ENCODE results near the gene INPP4B. TPM values are rescaled to one million over a fixed set of nuclear protein-coding genes. Genes with fewer than 3 reads are reported as not detected.

The INPP4B gene
- polyA plus RNA-seq, 3 donors from 2014 or later = 0.81 to 6.3 (median 6.2) TPM

GRCh38 chr4:142416711-142417275 lies 429.3 kb downstream of the INPP4B start:
- Mint-ChIP-seq H3K27me3 (ENCODE audit: low read depth in 3 of 3) (peaks cover 0 to 2% (median 0%) of the 10 kb centered on the region in 3 donors), H3K4me3 (peak overlapping the region in 1 of 5 donors; percentile 1), H3K4me1 (no peaks in the 10 kb centered on the region), H3K36me3 (no peaks in the 10 kb centered on the region), H3K9me3 (peaks cover 0 to 4% (median 0%) of the 10 kb centered on the region in 6 donors), H3K27ac (no peak overlapping the region)
- DNase-seq = no peak

GRCh38 chr4:142416121-142416520 lies 430.0 kb downstream of the INPP4B start:
- Mint-ChIP-seq H3K27ac (no peak overlapping the region), H3K27me3 (ENCODE audit: low read depth in 3 of 3) (peaks cover 0 to 2% (median 0%) of the 10 kb centered on the region in 3 donors), H3K9me3 (peaks cover 0 to 4% (median 0%) of the 10 kb centered on the region in 6 donors), H3K4me3 (no peak overlapping the region), H3K36me3 (no peaks in the 10 kb centered on the region), H3K4me1 (no peaks in the 10 kb centered on the region)
- DNase-seq = no peak

- no peaks in the 10 kb centered on the region for H3K4me1 Mint-ChIP-seq
- no peaks in the 10 kb centered on the region for H3K36me3 Mint-ChIP-seq
- no peak overlapping the region for H3K27ac Mint-ChIP-seq
- no peak for DNase-seq
- no peak overlapping the region for H3K4me3 Mint-ChIP-seq
- H3K27me3 Mint-ChIP-seq (ENCODE audit: low read depth in 3 of 3) = peaks cover 0 to 2% (median 0%) of the 10 kb centered on the region in 3 donors
- peaks cover 0 to 4% (median 0%) of the 10 kb centered on the region in 6 donors for H3K9me3 Mint-ChIP-seq
These were observed 431.6 kb downstream of the INPP4B start for GRCh38 chr4:142414366-142414990.

- Mint-ChIP-seq H3K27ac (no peak overlapping the region), H3K4me3 (no peak overlapping the region), H3K4me1 (no peaks in the 10 kb centered on the region)
These were observed 432.6 kb downstream of the INPP4B start for GRCh38 chr4:142413485-142413884.

GRCh38 chr4:142411993-142412392 lies 434.1 kb downstream of the INPP4B start:
- no peak overlapping the region for H3K4me3 Mint-ChIP-seq
- H3K4me1 Mint-ChIP-seq = peaks cover 6 to 7% of the 10 kb centered on the region in 2 donors
- no peaks in the 10 kb centered on the region for H3K36me3 Mint-ChIP-seq
- no peak for DNase-seq
- peaks cover 0 to 5% (median 0%) of the 10 kb centered on the region in 6 donors for H3K9me3 Mint-ChIP-seq
- H3K27me3 Mint-ChIP-seq (ENCODE audit: low read depth in 3 of 3) = peaks cover 0 to 2% (median 0%) of the 10 kb centered on the region in 3 donors
- no peak overlapping the region for H3K27ac Mint-ChIP-seq

More at GRCh38 chr4:142413485-142413884, 432.6 kb downstream of the INPP4B start:
- peaks cover 0 to 4% (median 0%) of the 10 kb centered on the region in 6 donors for H3K9me3 Mint-ChIP-seq
- H3K36me3 Mint-ChIP-seq = no peaks in the 10 kb centered on the region
- no peak for DNase-seq
- H3K27me3 Mint-ChIP-seq (ENCODE audit: low read depth in 3 of 3) = peaks cover 0 to 2% (median 0%) of the 10 kb centered on the region in 3 donors

- Mint-ChIP-seq H3K4me1 (peaks cover 24 to 37% of the 10 kb centered on the region in 2 donors), H3K27ac (no peak overlapping the region), H3K4me3 (no peak overlapping the region), H3K36me3 (no peaks in the 10 kb centered on the region), H3K27me3 (ENCODE audit: low read depth in 3 of 3) (peaks cover 0 to 3% (median 0%) of the 10 kb centered on the region in 3 donors), H3K9me3 (peaks cover 0 to 5% (median 0%) of the 10 kb centered on the region in 6 donors)
- no peak for DNase-seq
These were observed 438.1 kb downstream of the INPP4B start for GRCh38 chr4:142408003-142408441.

GRCh38 chr4:142407596-142407995 lies 438.5 kb downstream of the INPP4B start:
- peaks cover 0 to 5% (median 0%) of the 10 kb centered on the region in 6 donors for H3K9me3 Mint-ChIP-seq
- H3K4me1 Mint-ChIP-seq = peaks cover 25 to 38% of the 10 kb centered on the region in 2 donors
- H3K4me3 Mint-ChIP-seq = peak overlapping the region in 1 of 5 donors; percentile 63
- DNase-seq = no peak
- H3K27me3 Mint-ChIP-seq (ENCODE audit: low read depth in 3 of 3) = peaks cover 0 to 3% (median 0%) of the 10 kb centered on the region in 3 donors
- H3K36me3 Mint-ChIP-seq = no peaks in the 10 kb centered on the region
- no peak overlapping the region for H3K27ac Mint-ChIP-seq

GRCh38 chr4:142406917-142407501 lies 439.1 kb downstream of the INPP4B start:
- H3K9me3 Mint-ChIP-seq = peaks cover 0 to 5% (median 0%) of the 10 kb centered on the region in 6 donors
- H3K27me3 Mint-ChIP-seq (ENCODE audit: low read depth in 3 of 3) = peaks cover 0 to 3% (median 0%) of the 10 kb centered on the region in 3 donors
- H3K4me3 Mint-ChIP-seq = peak overlapping the region; percentile 36 to 63 (median 58)
- DNase-seq = peak in 1 of 3 donors; percentile 4
- peak overlapping the region in 4 of 6 donors; percentile 6 to 76 (median 52) for H3K27ac Mint-ChIP-seq
- no peaks in the 10 kb centered on the region for H3K36me3 Mint-ChIP-seq
- H3K4me1 Mint-ChIP-seq = peaks cover 26 to 44% of the 10 kb centered on the region in 2 donors

- Mint-ChIP-seq H3K4me1 (peaks cover 26 to 47% of the 10 kb centered on the region in 2 donors), H3K4me3 (peak overlapping the region; percentile 31 to 94 (median 85)), H3K27ac (peak overlapping the region in 4 of 6 donors; percentile 29 to 76 (median 67)), H3K9me3 (peaks cover 0 to 5% (median 0%) of the 10 kb centered on the region in 6 donors), H3K27me3 (ENCODE audit: low read depth in 3 of 3) (peaks cover 0 to 3% (median 0%) of the 10 kb centered on the region in 3 donors), H3K36me3 (no peaks in the 10 kb centered on the region)
- no peak for DNase-seq
These were observed 439.6 kb downstream of the INPP4B start for GRCh38 chr4:142406499-142406835.

- H3K27me3 Mint-ChIP-seq (ENCODE audit: low read depth in 3 of 3) = peaks cover 0 to 4% (median 0%) of the 10 kb centered on the region in 3 donors
- H3K36me3 Mint-ChIP-seq = no peaks in the 10 kb centered on the region
- peaks cover 0 to 5% (median 0%) of the 10 kb centered on the region in 6 donors for H3K9me3 Mint-ChIP-seq
- peaks cover 26 to 47% of the 10 kb centered on the region in 2 donors for H3K4me1 Mint-ChIP-seq
- H3K4me3 Mint-ChIP-seq = peak overlapping the region; percentile 85 to 94 (median 89)
- peak overlapping the region in 4 of 6 donors; percentile 5 to 59 (median 40) for H3K27ac Mint-ChIP-seq
- peak in 1 of 3 donors; percentile 3 for DNase-seq
These were observed 440.2 kb downstream of the INPP4B start for GRCh38 chr4:142405695-142406498.

GRCh38 chr4:142405021-142405694 lies 440.9 kb downstream of the INPP4B start:
- peaks cover 0 to 4% (median 0%) of the 10 kb centered on the region in 3 donors for H3K27me3 Mint-ChIP-seq (ENCODE audit: low read depth in 3 of 3)
- H3K4me1 Mint-ChIP-seq = peaks cover 26 to 47% of the 10 kb centered on the region in 2 donors
- peaks cover 0 to 5% (median 0%) of the 10 kb centered on the region in 6 donors for H3K9me3 Mint-ChIP-seq
- no peaks in the 10 kb centered on the region for H3K36me3 Mint-ChIP-seq
- DNase-seq = peak; percentile 17 to 21 (median 17)
- peak overlapping the region; percentile 85 to 94 (median 89) for H3K4me3 Mint-ChIP-seq
- peak overlapping the region in 5 of 6 donors; percentile 50 to 85 (median 59) for H3K27ac Mint-ChIP-seq

GRCh38 chr4:142404191-142404611 lies 441.9 kb downstream of the INPP4B start:
- Mint-ChIP-seq H3K36me3 (no peaks in the 10 kb centered on the region), H3K4me1 (peaks cover 26 to 47% of the 10 kb centered on the region in 2 donors), H3K27ac (peak overlapping the region in 2 of 6 donors; percentile 11 to 49), H3K4me3 (peak overlapping the region; percentile 14 to 94 (median 57)), H3K9me3 (peaks cover 0 to 5% (median 0%) of the 10 kb centered on the region in 6 donors), H3K27me3 (ENCODE audit: low read depth in 3 of 3) (peaks cover 0 to 6% (median 0%) of the 10 kb centered on the region in 3 donors)
- DNase-seq = no peak

Data from immature natural killer cell (primary cell).